K562 (cell line): Measurements from ENCODE around the gene DNAJC17. TPM values are rescaled to one million over a fixed set of nuclear protein-coding genes. Genes with fewer than 3 reads are reported as not detected.
A peak's percentile ranks its signal among the peaks of the same experiment; 100 is the strongest.

ENCODE experiments used
- ATAC-seq: fragments of 200-7000 bp; cut with Tn5 transposase; 3 replicates; pipeline ENCODE4 v1.9.1; 2020; ENCODE audit warnings: moderate library complexity
- BruUV-seq: library from RNA; stranded (reverse); fragments of 400-500 nt; replicated peaks from 2 replicates; lab custom pipeline; 2021; lab: Mats Ljungman, UMichigan
- CTCF ChIA-PET: fragments of 300-600 bp; formaldehyde crosslinking; extraction: SDS; loops from one replicate; lab custom pipeline; 2021; ENCODE audit warnings: low intra/inter-chr PET ratio; lab: Yijun Ruan, JAX
- POLR2A ChIA-PET: fragments of 300-600, 350-650 bp; sonication (Branson Sonifier 250); formaldehyde crosslinking; extraction: SDS; loops from one replicate; lab custom pipeline; 2021; ENCODE audit warnings: antibody characterized with exemption, inconsistent platforms; lab: Yijun Ruan, JAX
- DNase-seq, 4 experiments: peaks; one replicate each; pipeline versions ENCODE4 v3.0.0 to v3.0.0-alpha.2; 2011 to 2018; ENCODE audit warnings: low spot score in 3 of 4, mixed read lengths in 3 of 4; ENCODE audit errors: extremely low read depth in 1 of 4
- FAIRE-seq: peaks from 2 replicates; lab custom pipeline; 2011; peaks lifted over from hg19 to GRCh38; lab: Jason Lieb, UNC
- H2AFZ ChIP-seq: 2 replicates; pipeline ENCODE4 v1.6.0; 2011; ENCODE audit warnings: low read depth, low read length, control low read depth, inconsistent platforms
- H3K27ac ChIP-seq: fragments of 200-600 bp; 3 replicates; pipeline ENCODE4 v1.8.0; 2011; ENCODE audit warnings: low read depth, mild to moderate bottlenecking, control low read depth, inconsistent platforms, low read length, moderate library complexity, mixed read lengths; ENCODE audit errors: extremely low read depth
- H3K27me3 ChIP-seq, 2 experiments: fragments of 300-600 bp in 1 of 2; 2 replicates in 1 of 2; 3 replicates in 1 of 2; pipeline versions ENCODE4 v1.6.0 to v1.8.0; 2011; ENCODE audit warnings: inconsistent platforms in 2 of 2, low read length in 2 of 2, mild to moderate bottlenecking in 1 of 2, mixed read lengths in 1 of 2, moderate library complexity in 1 of 2; ENCODE audit not compliant: control insufficient read depth in 2 of 2, insufficient read depth in 2 of 2
- H3K36me3 ChIP-seq: fragments of 300-600 bp; 3 replicates; pipeline ENCODE4 v1.8.0; 2011; ENCODE audit warnings: mild to moderate bottlenecking, low read length, inconsistent platforms; ENCODE audit not compliant: control insufficient read depth, insufficient read depth
- H3K4me1 ChIP-seq, 2 experiments: fragments of 200-600 bp in 1 of 2; replicated peaks in 1 of 2; 2 replicates in 1 of 2; 3 replicates in 1 of 2; pipeline versions ENCODE4 v1.5.1 to v1.8.0; 2011; ENCODE audit warnings: inconsistent platforms in 2 of 2, low read length in 2 of 2, mild to moderate bottlenecking in 1 of 2, mixed read lengths in 1 of 2, moderate library complexity in 1 of 2; ENCODE audit not compliant: control insufficient read depth in 2 of 2, insufficient read depth in 2 of 2
- H3K4me2 ChIP-seq: 2 replicates; pipeline ENCODE4 v1.6.1; 2011; ENCODE audit warnings: low read length, control low read depth, inconsistent platforms, mixed read lengths; ENCODE audit not compliant: insufficient read depth
- H3K4me3 ChIP-seq: fragments of 200-600 bp; sonication (generic), shearing (Covaris generic); 2 replicates; pipeline ENCODE4 v1.5.1; 2016; ENCODE audit warnings: control low read depth, inconsistent platforms
- H3K79me2 ChIP-seq: fragments of 200-600 bp; 3 replicates; pipeline ENCODE4 v1.8.0; 2011; ENCODE audit warnings: low read length, inconsistent platforms; ENCODE audit not compliant: control insufficient read depth, insufficient read depth
- H3K9ac ChIP-seq, 2 experiments: 2 replicates each; pipeline versions ENCODE4 v1.6.0 to v1.6.1; 2011; ENCODE audit warnings: low read depth in 2 of 2, low read length in 2 of 2, control low read depth in 1 of 2, inconsistent platforms in 1 of 2, mild to moderate bottlenecking in 1 of 2, mixed read lengths in 1 of 2; ENCODE audit not compliant: insufficient read depth in 1 of 2
- H3K9me1 ChIP-seq: one replicate; pipeline ENCODE4 v1.6.0; 2011; ENCODE audit warnings: inconsistent platforms, mild to moderate bottlenecking, low read length, moderate library complexity; ENCODE audit not compliant: control insufficient read depth, insufficient read depth
- H3K9me3 ChIP-seq: replicated peaks from 2 replicates; pipeline ENCODE4 v1.5.1; 2011; ENCODE audit warnings: low read depth, low read length, inconsistent platforms; ENCODE audit not compliant: control insufficient read depth, insufficient read depth
- H4K20me1 ChIP-seq: replicated peaks from 2 replicates; pipeline ENCODE4 v1.6.1; 2011; ENCODE audit warnings: low read length, inconsistent platforms, mixed read lengths; ENCODE audit not compliant: control insufficient read depth, insufficient read depth
- ESRRB ChIP-seq: fragments of 250-450 bp; sonication (Bioruptor Pico); IDR thresholded peaks from 2 replicates; pipeline ENCODE4 v1.5.0; 2020; ENCODE audit warnings: mild to moderate bottlenecking, moderate library complexity, borderline replicate concordance
- ETV1 ChIP-seq: fragments of 450-650 bp; conservative IDR thresholded peaks from 2 replicates; pipeline ENCODE4 v1.6.1; 2016; ENCODE audit warnings: missing genetic modification characterization, control low read depth, low read depth, missing compliant biosample characterization
- FOXK2 ChIP-seq, 2 experiments: fragments of 450-650 bp; IDR thresholded peaks in 1 of 2; conservative IDR thresholded peaks in 1 of 2; 2 replicates each; pipeline ENCODE4 v1.6.1; 2016; ENCODE audit warnings: low read depth in 2 of 2, mild to moderate bottlenecking in 1 of 2
- FOXM1 ChIP-seq, 2 experiments: fragments of 450-650 bp in 1 of 2; sonication (generic) in 1 of 2; formaldehyde crosslinking in 1 of 2; IDR thresholded peaks; 2 replicates each; pipeline versions ENCODE4 v1.6.1 to v1.9.0; 2017 to 2022; ENCODE audit warnings: low read depth in 2 of 2, mild to moderate bottlenecking in 2 of 2, missing genetic modification reagents in 1 of 2, moderate library complexity in 1 of 2
- TBP ChIP-seq: optimal IDR thresholded peaks from 2 replicates; pipeline ENCODE3; 2011; ENCODE audit warnings: low read depth, low read length, improper control_type of control experiment
- XRCC3 ChIP-seq: fragments of 450-650 bp; IDR thresholded peaks from 2 replicates; pipeline ENCODE4 v1.6.1; 2017; ENCODE audit warnings: mild to moderate bottlenecking, moderate library complexity
- ZBTB7A ChIP-seq: IDR thresholded peaks from 2 replicates; pipeline ENCODE4 v1.6.1; 2011; ENCODE audit warnings: low read depth, mild to moderate bottlenecking, low read length, moderate library complexity, borderline replicate concordance; ENCODE audit not compliant: control insufficient read depth
- ZC3H4 ChIP-seq: sonication (generic); formaldehyde crosslinking; IDR thresholded peaks from 2 replicates; pipeline ENCODE4 v1.9.0; 2021; ENCODE audit warnings: missing genetic modification reagents, borderline replicate concordance
- ZNF134 ChIP-seq: fragments of 250-450 bp; sonication (Bioruptor Pico); conservative IDR thresholded peaks from 2 replicates; pipeline ENCODE4 v1.4.0; 2020
- ZNF175 ChIP-seq: fragments of 200-800 bp; sonication (Bioruptor generic); IDR thresholded peaks from 2 replicates; pipeline ENCODE4 v1.6.1; 2016; ENCODE audit warnings: low read depth, mild to moderate bottlenecking, missing genetic modification characterization, missing compliant biosample characterization
- WGBS: fragments of 100-300 bp; shearing (Covaris generic); methylation state at CpG from one replicate; pipeline ENCODE4 v1.1.6; 2016; ENCODE audit warnings: low coverage, mixed read lengths; ENCODE audit not compliant: insufficient coverage; ENCODE audit errors: missing lambda C conversion rate; 5-methylcytosine and 5-hydroxymethylcytosine counted together
- in situ Hi-C: fragments of 300-500 bp; cut with MboI; formaldehyde crosslinking; loops from 4 replicates; pipeline ENCODE4 v1.15.0; 2018; ENCODE audit warnings: inconsistent platforms, mixed read lengths
- intact Hi-C: fragments of 100-400 bp; cut with micrococcal nuclease; formaldehyde crosslinking; loops from 2 replicates; pipeline ENCODE4 v1.14.2; 2022
- polyA plus RNA-seq, 8 experiments: library from polyadenylated mRNA; depleted of rRNA in 4 of 8; stranded (reverse) in 5 of 8; unstranded in 3 of 8; fragments of >200 nt; fragmentation: Nextera tagmentation in 2 of 8; fragmentation: Illumina TruSeq in 1 of 8; extraction: Ambion mirVana in 2 of 8; extraction: Trizol in 1 of 8; gene quantifications; 2 replicates each; pipeline versions ENCODE4 v1.2.1 to v1.2.3, GENCODE V29; 2011 to 2014; ENCODE audit warnings: inconsistent platforms in 1 of 8, missing spikeins in 1 of 8
- total RNA-seq, 7 experiments: library from RNA; depleted of rRNA in 6 of 7; stranded (reverse); fragments of >200 nt in 6 of 7; fragmentation: Illumina TruSeq in 2 of 7; extraction: Trizol in 2 of 7; gene quantifications; 2 replicates each; pipeline versions ENCODE4 v1.2.1 to v1.2.3, GENCODE V29; 2011 to 2021; ENCODE audit warnings: low replicate concordance in 1 of 7
- TF ChIP-seq, protein P1 (sequence below): fragments of 250-450 bp; sonication (Bioruptor Pico); IDR thresholded peaks from 2 replicates; pipeline ENCODE4 v1.9.0; 2021; ENCODE audit warnings: mild to moderate bottlenecking
- TF ChIP-seq, protein P2 (sequence below): sonication (generic); formaldehyde crosslinking; IDR thresholded peaks from 2 replicates; pipeline ENCODE4 v1.8.0; 2022; ENCODE audit warnings: missing genetic modification reagents, mild to moderate bottlenecking, moderate library complexity, borderline replicate concordance
- TF ChIP-seq, protein P3 (sequence below): fragments of 250-450 bp; sonication (Bioruptor Pico); IDR thresholded peaks from 2 replicates; pipeline ENCODE4 v1.8.0; 2021; ENCODE audit warnings: moderate library complexity, mild to moderate bottlenecking, inconsistent platforms

DNAJC17 gene
- total and polyA plus RNA-seq, 9 of the 15 experiments (the other 6 are each of a cell fraction or from before 2014, with no cell fraction given): 2.4 to 79.4 (median 44.2) TPM

DNA sequence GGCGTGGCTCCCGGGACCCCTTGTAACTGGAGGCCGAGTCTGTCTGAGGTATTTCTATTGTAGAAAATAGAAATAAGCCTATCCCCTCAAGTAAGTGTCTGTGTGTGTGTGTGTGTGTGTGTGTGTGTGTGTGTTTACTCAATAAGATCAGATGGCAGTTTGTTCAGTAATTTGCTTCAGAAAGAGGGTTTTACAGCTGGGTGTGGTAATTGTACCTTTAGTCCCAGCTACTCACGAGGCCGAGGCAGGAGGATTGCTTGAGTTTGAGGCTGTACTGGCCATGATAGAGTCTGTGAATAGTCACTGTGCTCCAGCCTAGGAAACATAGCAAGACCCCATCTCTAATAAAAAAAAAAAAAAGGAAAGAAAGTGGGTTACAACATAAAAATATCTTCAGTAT is 45.3 kb upstream of the DNAJC17 start:
- H3K27me3 ChIP-seq: no peaks in the 10 kb centered on the region; a peak in 1 of 5 replicates
- no peaks in the 10 kb centered on the region for H3K9me1 ChIP-seq
- H3K9me3 ChIP-seq: no peaks in the 10 kb centered on the region
- ATAC-seq: no peak
- TF ChIP-seq FOXK2 (conservative IDR thresholded peaks at IDR 0.05 in 1 of 2, IDR thresholded peaks at IDR 0.05 in 1 of 2; ENCODE audit: low read depth in 2 of 2): no peak
- peaks cover 12 to 21% of the 10 kb centered on the region in 2 experiments for H3K4me1 ChIP-seq
- 77% methylated on average over 5 of the region's 5 CpGs for WGBS
- H3K4me2 ChIP-seq: no peak overlapping the region
- in situ Hi-C loops: no loop called here
- H3K4me3 ChIP-seq: no peak overlapping the region
- intact Hi-C loops: loop anchor here (10.0 kb wide), 1 partner anchor 178 kb away; no protein-coding TSS in a partner anchor
- DNase-seq: no peak
- ChIA-PET POLR2A (no interaction called here), CTCF (no interaction called here)
- FAIRE-seq: no peak
- no peaks in the 10 kb centered on the region for H3K79me2 ChIP-seq
- H3K9ac ChIP-seq: no peak overlapping the region
- no peaks in the 10 kb centered on the region for H4K20me1 ChIP-seq
- no peak overlapping the region for H2AFZ ChIP-seq
- no peak overlapping the region for H3K27ac ChIP-seq
- no peaks in the 10 kb centered on the region for H3K36me3 ChIP-seq
- no TSS peak for BruUV-seq

DNA sequence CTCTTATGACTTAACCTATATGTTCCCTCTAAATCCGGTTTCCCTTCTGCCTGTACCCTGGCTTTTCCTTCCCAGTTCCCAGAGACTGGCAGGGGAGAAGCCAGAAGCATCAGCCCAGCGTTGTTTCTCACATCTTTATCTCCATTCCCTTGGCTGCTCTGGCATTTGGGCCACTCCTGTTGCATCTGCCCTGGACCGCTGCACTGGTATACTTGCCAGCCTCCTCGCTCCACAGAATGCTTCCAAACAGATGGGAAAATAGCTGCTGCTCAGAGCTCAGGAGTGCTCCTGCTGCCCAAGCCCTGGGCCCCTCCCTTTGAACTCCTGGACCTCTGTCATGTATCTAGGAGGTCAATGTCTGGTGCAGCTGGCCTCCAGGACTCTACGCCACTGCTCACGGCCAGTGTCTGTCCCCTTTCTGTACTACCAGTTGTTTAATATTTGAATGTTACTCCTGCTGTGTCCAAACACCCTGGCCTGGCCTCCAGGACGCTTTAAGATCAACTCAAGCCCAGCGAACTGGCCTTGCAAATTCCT is 43.4 kb upstream of the DNAJC17 start:
- CTCF ChIA-PET: no interaction called here
- FAIRE-seq (no peak), ATAC-seq (no peak), DNase-seq (no peak)
- BruUV-seq: no TSS peak
- Histone ChIP-seq H4K20me1 (no peaks in the 10 kb centered on the region), H3K9ac (peak overlapping the region in 1 of 2 experiments; percentile 13; a peak in 1 of 4 replicates), H3K79me2 (no peaks in the 10 kb centered on the region), H3K27ac (no peak overlapping the region), H2AFZ (no peak overlapping the region), H3K4me3 (no peak overlapping the region), H3K9me3 (no peaks in the 10 kb centered on the region), H3K4me2 (no peak overlapping the region)
- in situ Hi-C loops: no loop called here
- no peak for TF ChIP-seq ETV1 (tag)
- TF ChIP-seq ZNF134 (CRISPR knock-in tag): no peak
- no peak for TF ChIP-seq ZBTB7A
- TF ChIP-seq, protein P1, sequence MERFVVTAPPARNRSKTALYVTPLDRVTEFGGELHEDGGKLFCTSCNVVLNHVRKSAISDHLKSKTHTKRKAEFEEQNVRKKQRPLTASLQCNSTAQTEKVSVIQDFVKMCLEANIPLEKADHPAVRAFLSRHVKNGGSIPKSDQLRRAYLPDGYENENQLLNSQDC: no peak
- TF ChIP-seq, protein P2, sequence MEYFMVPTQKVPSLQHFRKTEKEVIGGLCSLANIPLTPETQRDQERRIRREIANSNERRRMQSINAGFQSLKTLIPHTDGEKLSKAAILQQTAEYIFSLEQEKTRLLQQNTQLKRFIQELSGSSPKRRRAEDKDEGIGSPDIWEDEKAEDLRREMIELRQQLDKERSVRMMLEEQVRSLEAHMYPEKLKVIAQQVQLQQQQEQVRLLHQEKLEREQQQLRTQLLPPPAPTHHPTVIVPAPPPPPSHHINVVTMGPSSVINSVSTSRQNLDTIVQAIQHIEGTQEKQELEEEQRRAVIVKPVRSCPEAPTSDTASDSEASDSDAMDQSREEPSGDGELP (CRISPR knock-in tag): no peak
- no peak for TF ChIP-seq TBP
- TF ChIP-seq FOXM1 (IDR thresholded peaks at IDR 0.05; ENCODE audit: low read depth): no peak
- TF ChIP-seq FOXM1 (CRISPR knock-in tag; IDR thresholded peaks at IDR 0.05; ENCODE audit: low read depth): no peak
- no peak for TF ChIP-seq ZC3H4 (CRISPR knock-in tag)
- TF ChIP-seq ESRRB: no peak
- TF ChIP-seq, protein P3, sequence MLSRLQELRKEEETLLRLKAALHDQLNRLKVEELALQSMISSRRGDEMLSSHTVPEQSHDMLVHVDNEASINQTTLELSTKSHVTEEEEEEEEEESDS (CRISPR knock-in tag): no peak
- no peak for TF ChIP-seq XRCC3
- no peak for TF ChIP-seq ZNF175 (CRISPR knock-in tag)
- TF ChIP-seq, all 486 proteins: peak for 0
- H3K4me1 ChIP-seq: peaks cover 26 to 34% of the 10 kb centered on the region in 2 experiments
- no peaks in the 10 kb centered on the region; a peak in 1 of 5 replicates for H3K27me3 ChIP-seq
- intact Hi-C loops: loop anchor here (10.0 kb wide), 1 partner anchor 176 kb away; no protein-coding TSS in a partner anchor
- POLR2A ChIA-PET: interaction anchor here (0.6 to 1.0 kb wide), 3 partner anchors 10 to 51 kb away, joined by 3 read pairs; no protein-coding TSS in a partner anchor
- no peaks in the 10 kb centered on the region for H3K9me1 ChIP-seq
- 52% methylated on average over 7 of the region's 8 CpGs for WGBS
- H3K36me3 ChIP-seq: no peaks in the 10 kb centered on the region
